Mesendoderm (in vitro differentiated cells): Measurements from ENCODE around the gene MED26.

Experiments used
- DNase-seq: peaks from one replicate; pipeline ENCODE4 v3.0.0; 2013
- H2AK5ac ChIP-seq: 2 replicates; pipeline ENCODE4 v1.6.1; 2013; ENCODE audit warnings: low read length, inconsistent platforms
- H2BK120ac ChIP-seq: 2 replicates; pipeline ENCODE4 v1.6.1; 2013; ENCODE audit warnings: low read depth, mild to moderate bottlenecking, low read length, moderate library complexity, mixed read lengths
- H2BK15ac ChIP-seq: replicated peaks from 2 replicates; pipeline ENCODE4 v1.6.1; 2013; ENCODE audit warnings: low read depth, mild to moderate bottlenecking, moderate library complexity
- H2BK5ac ChIP-seq: 2 replicates; pipeline ENCODE4 v1.6.1; 2013; ENCODE audit warnings: low read length, inconsistent platforms
- H3K18ac ChIP-seq: 2 replicates; pipeline ENCODE4 v1.6.1; 2013; ENCODE audit warnings: mild to moderate bottlenecking, low read length, mixed read lengths
- H3K23ac ChIP-seq: one replicate; pipeline ENCODE4 v1.6.1; 2013; ENCODE audit warnings: low read length
- H3K27ac ChIP-seq: 2 replicates; pipeline ENCODE4 v1.5.1; 2013; ENCODE audit warnings: low read depth, mild to moderate bottlenecking, inconsistent platforms, low read length, moderate library complexity
- H3K27me3 ChIP-seq: 2 replicates; pipeline ENCODE4 v1.6.1; 2013; ENCODE audit warnings: low read length, control low read depth, mild to moderate bottlenecking, inconsistent platforms; ENCODE audit not compliant: insufficient read depth, poor library complexity
- H3K36me3 ChIP-seq: 2 replicates; pipeline ENCODE4 v1.6.1; 2013; ENCODE audit warnings: low read length, inconsistent platforms; ENCODE audit not compliant: control insufficient read depth, insufficient read depth
- H3K4ac ChIP-seq: one replicate; pipeline ENCODE4 v1.6.1; 2013; ENCODE audit warnings: low read depth, mild to moderate bottlenecking, low read length, moderate library complexity
- H3K4me1 ChIP-seq: 2 replicates; pipeline ENCODE4 v1.6.1; 2013; ENCODE audit warnings: low read depth, low read length, inconsistent platforms; ENCODE audit not compliant: control insufficient read depth
- H3K4me2 ChIP-seq: 2 replicates; pipeline ENCODE4 v1.6.1; 2013; ENCODE audit warnings: low read length
- H3K4me3 ChIP-seq: 2 replicates; pipeline ENCODE4 v1.5.1; 2013; ENCODE audit warnings: mild to moderate bottlenecking, low read length
- H3K56ac ChIP-seq: one replicate; pipeline ENCODE4 v1.6.1; 2013; ENCODE audit warnings: low read length
- H3K79me1 ChIP-seq: 2 replicates; pipeline ENCODE4 v1.6.1; 2013; ENCODE audit warnings: low read length, inconsistent platforms
- H3K79me2 ChIP-seq: 2 replicates; pipeline ENCODE4 v1.6.1; 2013; ENCODE audit warnings: mild to moderate bottlenecking, low read length; ENCODE audit not compliant: control insufficient read depth, insufficient read depth
- H3K9ac ChIP-seq: 2 replicates; pipeline ENCODE4 v1.6.1; 2013; ENCODE audit warnings: low read length, inconsistent platforms
- H4K5ac ChIP-seq: one replicate; pipeline ENCODE4 v1.6.1; 2013; ENCODE audit warnings: low read length
- H4K8ac ChIP-seq: one replicate; pipeline ENCODE4 v1.6.1; 2013; ENCODE audit warnings: low read depth, mild to moderate bottlenecking, control low read depth, low read length, moderate library complexity
- WGBS: extraction: QIAGEN DNeasy Blood & Tissue Kit; methylation state at CpG from one replicate; pipeline ENCODE4 v1.1.7; 2013; ENCODE audit warnings: low lambda C conversion rate, missing lambda C conversion rate; ENCODE audit not compliant: insufficient coverage; ENCODE audit errors: extremely low coverage; 5-methylcytosine and 5-hydroxymethylcytosine counted together

Gene MED26

GRCh38 chr19:16604615-16605014 lies 23.4 kb downstream of the MED26 start:
- Histone ChIP-seq H3K36me3 (no peaks in the 10 kb centered on the region), H3K27ac (no peak overlapping the region), H3K27me3 (no peaks in the 10 kb centered on the region), H3K9ac (no peak overlapping the region), H3K4me2 (no peak overlapping the region), H3K79me2 (peaks cover 59% of the 10 kb centered on the region), H3K18ac (no peak overlapping the region), H3K79me1 (peaks cover 49% of the 10 kb centered on the region), H2AK5ac (no peak overlapping the region), H4K8ac (no peak overlapping the region), H3K56ac (no peak overlapping the region), H4K5ac (no peak overlapping the region), H3K23ac (no peak overlapping the region), H3K4me1 (no peaks in the 10 kb centered on the region), H3K4ac (no peak overlapping the region), H2BK15ac (no peak overlapping the region), H2BK120ac (no peak overlapping the region), H2BK5ac (no peak overlapping the region), H3K4me3 (no peak overlapping the region)
- no peak for DNase-seq
- WGBS = no CpG with 5 or more reads among the region's 6 CpGs

DNA sequence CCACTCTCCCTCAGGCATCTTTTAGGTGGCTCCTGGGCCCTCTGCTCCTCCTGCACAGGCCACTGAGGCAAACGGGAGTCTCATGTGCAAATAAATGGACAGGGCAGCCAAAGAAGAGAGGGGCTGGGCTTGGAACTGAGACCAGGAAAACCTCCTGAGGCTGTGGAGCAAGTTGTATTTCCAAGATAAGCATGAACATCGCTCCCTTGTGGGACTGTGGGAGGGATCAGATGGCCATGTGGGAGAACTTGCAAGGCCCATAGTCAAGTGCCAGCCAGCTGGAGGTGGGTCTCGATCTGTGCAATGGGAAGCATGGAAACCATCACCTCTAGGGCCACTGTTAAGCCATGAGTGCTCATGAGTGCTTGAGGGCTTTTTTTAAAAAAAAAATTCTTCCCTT lies 24.9 kb downstream of the MED26 start:
- Histone ChIP-seq H3K4ac (no peak overlapping the region), H3K36me3 (no peaks in the 10 kb centered on the region), H3K27ac (no peak overlapping the region), H3K79me1 (peaks cover 58% of the 10 kb centered on the region), H3K23ac (no peak overlapping the region), H3K18ac (no peak overlapping the region), H3K4me3 (no peak overlapping the region), H2BK15ac (no peak overlapping the region), H2BK120ac (no peak overlapping the region), H3K4me2 (no peak overlapping the region), H3K56ac (no peak overlapping the region), H2AK5ac (no peak overlapping the region), H3K27me3 (no peaks in the 10 kb centered on the region), H4K5ac (no peak overlapping the region), H3K4me1 (no peaks in the 10 kb centered on the region), H3K79me2 (peaks cover 66% of the 10 kb centered on the region), H2BK5ac (no peak overlapping the region), H4K8ac (no peak overlapping the region), H3K9ac (no peak overlapping the region)
- no peak for DNase-seq
- no CpG with 5 or more reads among the region's 3 CpGs for WGBS

GRCh38 chr19:16601378-16602052 lies 26.5 kb downstream of the MED26 start:
- DNase-seq = no peak
- Histone ChIP-seq H3K4me1 (no peaks in the 10 kb centered on the region), H3K4me3 (no peak overlapping the region), H3K18ac (no peak overlapping the region), H3K56ac (no peak overlapping the region), H3K9ac (no peak overlapping the region), H4K5ac (no peak overlapping the region), H2BK120ac (no peak overlapping the region), H3K23ac (no peak overlapping the region), H3K79me1 (peaks cover 59% of the 10 kb centered on the region), H2BK5ac (no peak overlapping the region), H4K8ac (no peak overlapping the region), H2AK5ac (no peak overlapping the region), H3K4me2 (no peak overlapping the region), H3K36me3 (no peaks in the 10 kb centered on the region), H3K27ac (no peak overlapping the region), H3K4ac (no peak overlapping the region), H3K79me2 (peaks cover 66% of the 10 kb centered on the region), H2BK15ac (no peak overlapping the region), H3K27me3 (no peaks in the 10 kb centered on the region)
- WGBS = no CpG with 5 or more reads among the region's 20 CpGs

- no peaks in the 10 kb centered on the region for H3K4me1 ChIP-seq
- H4K8ac ChIP-seq = no peak overlapping the region
- no peak for DNase-seq
- H3K79me2 ChIP-seq = peaks cover 70% of the 10 kb centered on the region
- H3K23ac ChIP-seq = no peak overlapping the region
- H2BK120ac ChIP-seq = no peak overlapping the region
- no CpG with 5 or more reads among the region's 5 CpGs for WGBS
- no peaks in the 10 kb centered on the region for H3K27me3 ChIP-seq
- no peak overlapping the region for H4K5ac ChIP-seq
- no peak overlapping the region for H3K18ac ChIP-seq
- H3K36me3 ChIP-seq = no peaks in the 10 kb centered on the region
- H2BK5ac ChIP-seq = no peak overlapping the region
- H3K9ac ChIP-seq = no peak overlapping the region
- H2BK15ac ChIP-seq = no peak overlapping the region
- H3K79me1 ChIP-seq = peaks cover 63% of the 10 kb centered on the region
- H3K4ac ChIP-seq = no peak overlapping the region
- H3K4me3 ChIP-seq = no peak overlapping the region
- no peak overlapping the region for H3K4me2 ChIP-seq
- H3K56ac ChIP-seq = no peak overlapping the region
- H2AK5ac ChIP-seq = no peak overlapping the region
- no peak overlapping the region for H3K27ac ChIP-seq
These were observed 27.2 kb downstream of the MED26 start for GRCh38 chr19:16600824-16601223.

DNA sequence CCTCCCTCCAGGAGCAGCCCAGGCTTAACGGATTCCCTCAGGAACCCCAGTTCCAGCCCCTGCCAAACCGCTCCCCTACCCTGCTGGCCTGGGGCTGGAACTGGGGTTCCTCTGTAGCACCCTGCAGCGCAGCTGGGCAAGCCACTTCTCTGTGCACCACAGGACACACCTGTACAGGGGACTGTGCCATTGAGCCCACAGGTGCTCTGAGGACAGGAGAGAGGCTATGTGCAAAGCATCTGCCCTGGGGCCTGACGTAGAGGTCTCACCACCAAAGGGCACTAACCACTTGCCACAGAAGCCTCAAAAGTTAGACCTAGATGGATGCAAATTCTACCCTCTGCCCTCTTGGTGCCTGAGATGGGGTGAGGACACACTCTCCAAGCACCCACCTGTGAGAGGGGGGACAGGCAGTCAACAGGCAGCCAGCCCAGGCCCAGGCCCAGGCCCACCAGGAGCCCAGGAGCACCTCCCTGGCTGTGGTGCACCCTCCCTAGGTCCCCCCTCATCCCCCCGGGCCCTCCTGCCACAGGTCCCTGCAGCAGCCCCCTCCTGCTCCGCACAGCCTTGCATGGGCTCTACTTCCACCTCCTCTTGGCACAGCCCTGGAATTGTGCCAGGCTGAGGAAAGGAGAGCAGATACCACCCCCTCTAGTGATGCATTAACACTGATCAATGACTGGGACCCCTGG lies 28.2 kb downstream of the MED26 start:
- H3K79me1 ChIP-seq = peaks cover 63% of the 10 kb centered on the region
- H3K79me2 ChIP-seq = peaks cover 70% of the 10 kb centered on the region
- H3K56ac ChIP-seq = no peak overlapping the region
- H3K4me2 ChIP-seq = no peak overlapping the region
- no peak overlapping the region for H3K4me3 ChIP-seq
- no peaks in the 10 kb centered on the region for H3K4me1 ChIP-seq
- no peak overlapping the region for H4K5ac ChIP-seq
- no peak overlapping the region for H3K18ac ChIP-seq
- no peaks in the 10 kb centered on the region for H3K36me3 ChIP-seq
- DNase-seq = no peak
- no peak overlapping the region for H2BK5ac ChIP-seq
- no peak overlapping the region for H3K4ac ChIP-seq
- no peak overlapping the region for H3K9ac ChIP-seq
- no peak overlapping the region for H2BK120ac ChIP-seq
- H2AK5ac ChIP-seq = no peak overlapping the region
- whole genome bisulfite sequencing = no CpG with 5 or more reads among the region's 6 CpGs
- no peak overlapping the region for H2BK15ac ChIP-seq
- H3K23ac ChIP-seq = no peak overlapping the region
- no peak overlapping the region for H4K8ac ChIP-seq
- no peaks in the 10 kb centered on the region for H3K27me3 ChIP-seq
- no peak overlapping the region for H3K27ac ChIP-seq
